ENCODE results near the gene FOXN3. TPM values are rescaled to one million over a fixed set of nuclear protein-coding genes. Genes with fewer than 3 reads are reported as not detected.
"Not testable (repeated sequence)": the region's sequence is repeated elsewhere in the genome, so short reads cannot be mapped to it uniquely, and the experiment has no call there.

Gene FOXN3
- total and polyA plus RNA-seq, 8 donors = 8.8 to 58.0 (median 31.7) TPM

- no peak for TF ChIP-seq CTCF (IDR thresholded peaks at IDR 0.05)
- intact Hi-C loops (cut with DNase I) = no loop called here
- FAIRE-seq (no peak), ATAC-seq (no peak), DNase-seq (no peak)
- no peaks in the 10 kb centered on the region for H3K4me1 ChIP-seq
- H3K27me3 ChIP-seq = no peaks in the 10 kb centered on the region
- H3K27ac ChIP-seq = no peak overlapping the region
- H3K9me3 ChIP-seq = no peaks in the 10 kb centered on the region
- no peaks in the 10 kb centered on the region for H3K36me3 ChIP-seq
- H3K4me3 ChIP-seq = no peak overlapping the region
Observed at GRCh38 chr14:89114109-89114508, 302.9 kb downstream of the FOXN3 start.

GRCh38 chr14:89112720-89113119 lies 304.3 kb downstream of the FOXN3 start:
- Histone ChIP-seq H3K27me3 (no peaks in the 10 kb centered on the region), H3K36me3 (no peaks in the 10 kb centered on the region), H3K27ac (no peak overlapping the region), H3K9me3 (no peaks in the 10 kb centered on the region), H3K4me1 (no peaks in the 10 kb centered on the region), H3K4me3 (no peak overlapping the region)
- ATAC-seq (no peak), DNase-seq (no peak), FAIRE-seq (no peak)
- no peak for TF ChIP-seq CTCF (IDR thresholded peaks at IDR 0.05)
- intact Hi-C loops (cut with DNase I) = no loop called here
- WGBS, 2 donors = 91 to 97% methylated on average over 18 of the region's 18 CpGs

- FAIRE-seq; H3K36me3 ChIP-seq; H3K4me3 ChIP-seq; H3K4me1 ChIP-seq; H3K27me3 ChIP-seq; ATAC-seq; intact Hi-C loops (cut with DNase I); H3K27ac ChIP-seq; H3K9me3 ChIP-seq: not testable (repeated sequence)
- DNase-seq = peak in 1 of 6 donors; percentile 56
- WGBS, 2 donors = 55 to 71% methylated on average over 15 to 25 of the region's 25 CpGs
Observed at GRCh38 chr14:89111766-89112543, 305.1 kb downstream of the FOXN3 start.

- DNase-seq; H3K36me3 ChIP-seq; H3K4me1 ChIP-seq; FAIRE-seq; intact Hi-C loops (cut with DNase I); H3K27ac ChIP-seq; H3K4me3 ChIP-seq; ATAC-seq; H3K9me3 ChIP-seq; H3K27me3 ChIP-seq: not testable (repeated sequence)
- WGBS, 2 donors = 93 to 94% methylated on average over 10 to 13 of the region's 13 CpGs
Observed at GRCh38 chr14:89111232-89111631, 305.8 kb downstream of the FOXN3 start.

- FAIRE-seq (no peak), ATAC-seq (no peak), DNase-seq (no peak)
- no peaks in the 10 kb centered on the region for H3K4me1 ChIP-seq
- no peak for TF ChIP-seq CTCF (IDR thresholded peaks at IDR 0.05)
- 86 to 88% methylated on average over 9 of the region's 9 CpGs for WGBS, 2 donors
- H3K36me3 ChIP-seq = no peaks in the 10 kb centered on the region
- H3K27me3 ChIP-seq = no peaks in the 10 kb centered on the region
- no peak overlapping the region for H3K4me3 ChIP-seq
- intact Hi-C loops (cut with DNase I) = no loop called here
- no peak overlapping the region for H3K27ac ChIP-seq
- no peaks in the 10 kb centered on the region for H3K9me3 ChIP-seq
Observed at GRCh38 chr14:89110110-89110509, 306.9 kb downstream of the FOXN3 start.

GRCh38 chr14:89108608-89109007 lies 308.4 kb downstream of the FOXN3 start:
- ATAC-seq (no peak), FAIRE-seq (no peak), DNase-seq (no peak)
- 90 to 94% methylated on average over 4 of the region's 4 CpGs for WGBS, 2 donors
- Histone ChIP-seq H3K27me3 (no peaks in the 10 kb centered on the region), H3K36me3 (no peaks in the 10 kb centered on the region), H3K4me3 (no peak overlapping the region), H3K4me1 (no peaks in the 10 kb centered on the region), H3K9me3 (no peaks in the 10 kb centered on the region), H3K27ac (no peak overlapping the region)
- no peak for TF ChIP-seq CTCF (IDR thresholded peaks at IDR 0.05)
- intact Hi-C loops (cut with DNase I) = no loop called here

Data from pancreas (tissue), 10 donors.